Naive thymus-derived CD8-positive, alpha-beta T cell (primary cell): ENCODE results near the gene ROCK2. TPM values are rescaled to one million over a fixed set of nuclear protein-coding genes. Genes with fewer than 3 reads are reported as not detected.
A peak's percentile ranks its signal among the peaks of the same experiment; 100 is the strongest.

ENCODE experiments used
- ATAC-seq, 2 donors: fragments of 150-1000 bp; cut with Tn5 transposase in 1 of 2; sonication (Bioruptor Pico), chemical (Tn5 transposase) in 1 of 2; 1 replicate in 1 of 2; 2 replicates in 1 of 2; pipeline ENCODE4 v1.10.0; 2021; ENCODE audit warnings: mild to moderate bottlenecking in 2 of 2, moderate library complexity in 2 of 2
- POLR2A ChIA-PET: fragments of 350-600 bp; sonication (Branson Sonifier 250); formaldehyde crosslinking; loops from one replicate; lab custom pipeline; 2021; ENCODE audit warnings: antibody characterized with exemption; lab: Charles Lee
- DNase-seq, 10 donors: peaks; one replicate each; pipeline versions ENCODE4 v3.0.0 to v3.0.0-alpha.2; 2020 to 2022
- H3K27ac Mint-ChIP-seq, 10 donors: one replicate each; pipeline ENCODE4 v1.8.0; 2020 to 2022; ENCODE audit warnings: mild to moderate bottlenecking in 10 of 10, mixed read lengths in 10 of 10, moderate library complexity in 4 of 10, inconsistent platforms in 1 of 10
- H3K27me3 Mint-ChIP-seq, 5 donors: one replicate each; pipeline ENCODE4 v1.8.0; 2021 to 2022; ENCODE audit warnings: mixed read lengths in 5 of 5
- H3K36me3 Mint-ChIP-seq, 3 donors: one replicate each; pipeline ENCODE4 v1.8.0; 2020 to 2022; ENCODE audit warnings: mixed read lengths in 3 of 3, mild to moderate bottlenecking in 2 of 3, inconsistent platforms in 1 of 3
- H3K4me1 Mint-ChIP-seq, 4 donors: one replicate each; pipeline ENCODE4 v1.8.0; 2021 to 2022; ENCODE audit warnings: mixed read lengths in 4 of 4
- H3K4me3 Mint-ChIP-seq, 10 donors: one replicate each; pipeline ENCODE4 v1.8.0; 2020 to 2022; ENCODE audit warnings: mild to moderate bottlenecking in 10 of 10, mixed read lengths in 10 of 10, moderate library complexity in 6 of 10, inconsistent platforms in 1 of 10
- H3K9me3 Mint-ChIP-seq, 9 donors: one replicate each; pipeline ENCODE4 v1.8.0; 2020 to 2022; ENCODE audit warnings: mixed read lengths in 9 of 9, mild to moderate bottlenecking in 3 of 9, inconsistent platforms in 1 of 9, moderate library complexity in 1 of 9
- polyA plus RNA-seq, 3 donors: library from polyadenylated mRNA; unstranded; fragments of 300-500 nt; fragmentation: Illumina TruSeq; gene quantifications; one replicate each; pipeline ENCODE4 v1.2.3, GENCODE V29; 2021
- total RNA-seq, 8 experiments: library from RNA in 2 of 8; stranded (reverse) in 2 of 8; gene quantifications; one replicate each; pipeline ENCODE4 v1.2.3 and lab custom pipeline; 2021 to 2026

The ROCK2 gene
- total and polyA plus RNA-seq, 5 experiments from 2014 or later, result 6.1 to 23.9 (median 7.6) TPM

GRCh38 chr2:11200651-11201050 lies 143.8 kb downstream of the ROCK2 start:
- Mint-ChIP-seq H3K9me3 (no peaks in the 10 kb centered on the region), H3K4me3 (no peak overlapping the region), H3K36me3 (peaks cover 8 to 64% (median 10%) of the 10 kb centered on the region in 3 donors), H3K4me1 (peaks cover 0 to 12% (median 0%) of the 10 kb centered on the region in 4 donors), H3K27me3 (no peaks in the 10 kb centered on the region), H3K27ac (peak overlapping the region in 1 of 10 donors; percentile 1)
- ATAC-seq (no peak), DNase-seq (no peak)
- POLR2A ChIA-PET, result interaction anchor here (1.2 kb wide), 1 partner anchor 45 kb away, joined by 3 read pairs; the partner anchor contains the start of gene SLC66A3

- H3K9me3 Mint-ChIP-seq, result no peaks in the 10 kb centered on the region
These were observed 148.2 kb downstream of the ROCK2 start for GRCh38 chr2:11196246-11196645.

GRCh38 chr2:11187731-11188130 lies 156.7 kb downstream of the ROCK2 start:
- no peak for ATAC-seq
- Mint-ChIP-seq H3K4me1 (peaks cover 0 to 2% (median 1%) of the 10 kb centered on the region in 4 donors), H3K27ac (no peak overlapping the region), H3K9me3 (no peaks in the 10 kb centered on the region), H3K27me3 (no peaks in the 10 kb centered on the region), H3K36me3 (peaks cover 0 to 53% (median 9%) of the 10 kb centered on the region in 3 donors), H3K4me3 (no peak overlapping the region)
- POLR2A ChIA-PET, result no interaction called here
- no peak for DNase-seq

More at GRCh38 chr2:11196246-11196645, 148.2 kb downstream of the ROCK2 start:
- H3K4me3 Mint-ChIP-seq, result no peak overlapping the region
- POLR2A ChIA-PET, result no interaction called here
- ATAC-seq (no peak), DNase-seq (no peak)
- H3K36me3 Mint-ChIP-seq, result peaks cover 10 to 72% (median 14%) of the 10 kb centered on the region in 3 donors
- H3K4me1 Mint-ChIP-seq, result no peaks in the 10 kb centered on the region
- no peaks in the 10 kb centered on the region for H3K27me3 Mint-ChIP-seq
- no peak overlapping the region for H3K27ac Mint-ChIP-seq

GRCh38 chr2:11187083-11187619 lies 157.3 kb downstream of the ROCK2 start:
- H3K27me3 Mint-ChIP-seq, result no peaks in the 10 kb centered on the region
- peaks cover 0 to 52% (median 9%) of the 10 kb centered on the region in 3 donors for H3K36me3 Mint-ChIP-seq
- peak overlapping the region in 1 of 10 donors; percentile 51 for H3K27ac Mint-ChIP-seq
- no peak for DNase-seq
- no peak overlapping the region for H3K4me3 Mint-ChIP-seq
- POLR2A ChIA-PET, result no interaction called here
- H3K9me3 Mint-ChIP-seq, result no peaks in the 10 kb centered on the region
- ATAC-seq, result no peak
- peaks cover 0 to 2% (median 1%) of the 10 kb centered on the region in 4 donors for H3K4me1 Mint-ChIP-seq

- Mint-ChIP-seq H3K9me3 (no peaks in the 10 kb centered on the region), H3K4me3 (no peak overlapping the region), H3K4me1 (peaks cover 0 to 2% (median 1%) of the 10 kb centered on the region in 4 donors), H3K36me3 (peaks cover 0 to 52% (median 10%) of the 10 kb centered on the region in 3 donors), H3K27ac (peak overlapping the region in 3 of 10 donors; percentile 3 to 51 (median 29)), H3K27me3 (no peaks in the 10 kb centered on the region)
- ATAC-seq (no peak), DNase-seq (no peak)
- POLR2A ChIA-PET, result no interaction called here
These were observed 158.3 kb downstream of the ROCK2 start for GRCh38 chr2:11186145-11186544.

- Mint-ChIP-seq H3K4me1 (peaks cover 0 to 2% (median under 1%) of the 10 kb centered on the region in 4 donors), H3K27me3 (no peaks in the 10 kb centered on the region), H3K36me3 (peaks cover 0 to 45% (median 1%) of the 10 kb centered on the region in 3 donors), H3K27ac (peak overlapping the region in 1 of 10 donors; percentile 28), H3K4me3 (no peak overlapping the region), H3K9me3 (no peaks in the 10 kb centered on the region)
- DNase-seq, result no peak
- POLR2A ChIA-PET, result no interaction called here
- ATAC-seq, result no peak
These were observed 161.5 kb downstream of the ROCK2 start for GRCh38 chr2:11182951-11183350.

GRCh38 chr2:11180653-11181052 lies 163.8 kb downstream of the ROCK2 start:
- ATAC-seq, result no peak
- POLR2A ChIA-PET, result no interaction called here
- no peak overlapping the region for H3K27ac Mint-ChIP-seq
- DNase-seq, result no peak
- peaks cover 0 to 47% (median 1%) of the 10 kb centered on the region in 3 donors for H3K36me3 Mint-ChIP-seq
- no peaks in the 10 kb centered on the region for H3K9me3 Mint-ChIP-seq
- H3K27me3 Mint-ChIP-seq, result no peaks in the 10 kb centered on the region
- H3K4me1 Mint-ChIP-seq, result peaks cover 0 to 4% (median 3%) of the 10 kb centered on the region in 4 donors
- H3K4me3 Mint-ChIP-seq, result no peak overlapping the region

GRCh38 chr2:11179899-11180298 lies 164.5 kb downstream of the ROCK2 start:
- Mint-ChIP-seq H3K9me3 (no peaks in the 10 kb centered on the region), H3K27me3 (no peaks in the 10 kb centered on the region), H3K27ac (no peak overlapping the region), H3K4me1 (peaks cover 5 to 12% (median 11%) of the 10 kb centered on the region in 4 donors), H3K36me3 (peaks cover 0 to 42% (median 1%) of the 10 kb centered on the region in 3 donors), H3K4me3 (no peak overlapping the region)
- DNase-seq (no peak), ATAC-seq (no peak)
- POLR2A ChIA-PET, result no interaction called here

GRCh38 chr2:11179196-11179595 lies 165.2 kb downstream of the ROCK2 start:
- H3K27me3 Mint-ChIP-seq, result no peaks in the 10 kb centered on the region
- H3K4me1 Mint-ChIP-seq, result peaks cover 6 to 14% (median 12%) of the 10 kb centered on the region in 4 donors
- no peak overlapping the region for H3K4me3 Mint-ChIP-seq
- H3K27ac Mint-ChIP-seq, result peak overlapping the region in 2 of 10 donors; percentile 11 to 45
- POLR2A ChIA-PET, result no interaction called here
- no peaks in the 10 kb centered on the region for H3K9me3 Mint-ChIP-seq
- peaks cover 0 to 38% (median 1%) of the 10 kb centered on the region in 3 donors for H3K36me3 Mint-ChIP-seq
- no peak for ATAC-seq
- DNase-seq, result no peak

GRCh38 chr2:11177871-11178690 lies 166.4 kb downstream of the ROCK2 start:
- ATAC-seq (no peak), DNase-seq (no peak)
- no peak overlapping the region for H3K4me3 Mint-ChIP-seq
- no peaks in the 10 kb centered on the region for H3K9me3 Mint-ChIP-seq
- POLR2A ChIA-PET, result no interaction called here
- peaks cover 0 to 36% (median 1%) of the 10 kb centered on the region in 3 donors for H3K36me3 Mint-ChIP-seq
- peaks cover 6 to 14% (median 13%) of the 10 kb centered on the region in 4 donors for H3K4me1 Mint-ChIP-seq
- H3K27ac Mint-ChIP-seq, result peak overlapping the region in 1 of 10 donors; percentile 45
- H3K27me3 Mint-ChIP-seq, result no peaks in the 10 kb centered on the region

- no peaks in the 10 kb centered on the region for H3K27me3 Mint-ChIP-seq
- ATAC-seq (no peak), DNase-seq (no peak)
- peak overlapping the region in 3 of 10 donors; percentile 1 to 31 (median 20) for H3K4me3 Mint-ChIP-seq
- H3K27ac Mint-ChIP-seq, result peak overlapping the region in 7 of 10 donors; percentile 1 to 40 (median 14)
- H3K4me1 Mint-ChIP-seq, result peaks cover 6 to 14% (median 13%) of the 10 kb centered on the region in 4 donors
- peaks cover 0 to 22% (median 0%) of the 10 kb centered on the region in 3 donors for H3K36me3 Mint-ChIP-seq
- POLR2A ChIA-PET, result interaction anchor here (0.7 kb wide), 1 partner anchor 20 kb away, joined by 3 read pairs; no protein-coding TSS in a partner anchor
- no peaks in the 10 kb centered on the region for H3K9me3 Mint-ChIP-seq
These were observed 169.1 kb downstream of the ROCK2 start for GRCh38 chr2:11175293-11175795.

- peaks cover 0 to 19% (median 8%) of the 10 kb centered on the region in 3 donors for H3K36me3 Mint-ChIP-seq
- H3K4me3 Mint-ChIP-seq, result no peak overlapping the region
- DNase-seq (no peak), ATAC-seq (no peak)
- POLR2A ChIA-PET, result no interaction called here
- peaks cover 6 to 14% (median 13%) of the 10 kb centered on the region in 4 donors for H3K4me1 Mint-ChIP-seq
- H3K27ac Mint-ChIP-seq, result peak overlapping the region in 2 of 10 donors; percentile 46 to 49
- no peaks in the 10 kb centered on the region for H3K9me3 Mint-ChIP-seq
- no peaks in the 10 kb centered on the region for H3K27me3 Mint-ChIP-seq
These were observed 170.2 kb downstream of the ROCK2 start for GRCh38 chr2:11174222-11174621.
